Measurements from ENCODE around the gene PELI2.

PELI2 gene

DNA sequence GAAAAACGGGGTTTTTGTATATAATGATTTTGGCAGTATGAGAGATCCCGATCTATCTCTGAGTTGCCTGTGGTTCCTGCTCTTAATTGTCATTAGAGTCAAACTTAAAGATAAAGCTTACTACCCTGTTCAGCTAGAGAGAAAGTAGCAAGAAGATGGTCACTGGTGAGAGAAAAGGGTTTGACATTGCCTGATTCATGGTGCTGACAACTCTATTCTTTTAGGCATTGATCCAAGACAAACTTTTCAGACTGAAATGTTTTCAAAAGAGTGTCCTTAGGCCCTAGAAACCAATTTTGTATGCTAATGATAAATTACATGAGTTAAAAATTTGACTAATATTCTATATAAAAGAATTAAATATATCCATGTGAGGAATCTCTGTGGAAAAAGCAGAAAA lies 35.1 kb downstream of the PELI2 start:
- H3K4me1 ChIP-seq (ENCODE audit: low read depth, poor library complexity, severe bottlenecking): no peaks in the 10 kb centered on the region
- H3K79me2 ChIP-seq (ENCODE audit: insufficient read depth, low read depth): no peaks in the 10 kb centered on the region
- H3K27ac ChIP-seq: no peak overlapping the region
- no peaks in the 10 kb centered on the region for H3K36me3 ChIP-seq (ENCODE audit: insufficient read depth)
- H3K4me2 ChIP-seq: no peak overlapping the region
- TF ChIP-seq, protein P1, sequence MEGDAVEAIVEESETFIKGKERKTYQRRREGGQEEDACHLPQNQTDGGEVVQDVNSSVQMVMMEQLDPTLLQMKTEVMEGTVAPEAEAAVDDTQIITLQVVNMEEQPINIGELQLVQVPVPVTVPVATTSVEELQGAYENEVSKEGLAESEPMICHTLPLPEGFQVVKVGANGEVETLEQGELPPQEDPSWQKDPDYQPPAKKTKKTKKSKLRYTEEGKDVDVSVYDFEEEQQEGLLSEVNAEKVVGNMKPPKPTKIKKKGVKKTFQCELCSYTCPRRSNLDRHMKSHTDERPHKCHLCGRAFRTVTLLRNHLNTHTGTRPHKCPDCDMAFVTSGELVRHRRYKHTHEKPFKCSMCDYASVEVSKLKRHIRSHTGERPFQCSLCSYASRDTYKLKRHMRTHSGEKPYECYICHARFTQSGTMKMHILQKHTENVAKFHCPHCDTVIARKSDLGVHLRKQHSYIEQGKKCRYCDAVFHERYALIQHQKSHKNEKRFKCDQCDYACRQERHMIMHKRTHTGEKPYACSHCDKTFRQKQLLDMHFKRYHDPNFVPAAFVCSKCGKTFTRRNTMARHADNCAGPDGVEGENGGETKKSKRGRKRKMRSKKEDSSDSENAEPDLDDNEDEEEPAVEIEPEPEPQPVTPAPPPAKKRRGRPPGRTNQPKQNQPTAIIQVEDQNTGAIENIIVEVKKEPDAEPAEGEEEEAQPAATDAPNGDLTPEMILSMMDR (conservative IDR thresholded peaks at IDR 0.05; ENCODE audit: low read depth, low read length): no peak
- H2AFZ ChIP-seq (ENCODE audit: low read depth): no peak overlapping the region
- H3K4me3 ChIP-seq (IDR thresholded peaks at IDR 0.05; ENCODE audit: insufficient read depth, low read depth, low read length): no peak overlapping the region
- no peak overlapping the region for H3K9ac ChIP-seq
- H4K20me1 ChIP-seq (ENCODE audit: insufficient read depth): no peaks in the 10 kb centered on the region
- H3K27me3 ChIP-seq (ENCODE audit: insufficient read depth, low read depth): no peaks in the 10 kb centered on the region

DNA sequence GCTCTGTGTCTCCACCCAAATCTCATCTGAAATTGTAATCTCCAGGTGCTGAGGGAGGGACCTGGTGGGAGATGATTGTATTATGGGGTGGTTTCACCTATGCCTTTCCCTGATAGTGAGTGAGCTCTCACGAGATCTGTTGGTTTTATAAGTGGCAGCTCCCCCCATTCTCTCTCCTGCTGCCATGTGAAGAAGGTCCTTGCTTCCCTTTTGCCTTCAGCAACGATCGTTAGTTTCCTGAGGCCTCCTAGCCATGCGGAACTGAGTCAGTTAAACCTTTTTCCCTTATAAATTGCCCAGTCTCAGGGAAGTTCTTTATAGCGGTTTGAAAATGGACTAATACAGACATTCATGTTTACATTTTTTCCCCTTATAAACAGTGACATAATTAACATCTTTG lies 36.1 kb downstream of the PELI2 start:
- Histone ChIP-seq H3K36me3 (ENCODE audit: insufficient read depth) (no peaks in the 10 kb centered on the region), H3K27ac (no peak overlapping the region), H2AFZ (ENCODE audit: low read depth) (no peak overlapping the region), H4K20me1 (ENCODE audit: insufficient read depth) (no peaks in the 10 kb centered on the region), H3K4me2 (no peak overlapping the region), H3K27me3 (ENCODE audit: insufficient read depth, low read depth) (no peaks in the 10 kb centered on the region), H3K4me3 (IDR thresholded peaks at IDR 0.05; ENCODE audit: insufficient read depth, low read depth, low read length) (no peak overlapping the region), H3K4me1 (ENCODE audit: low read depth, poor library complexity, severe bottlenecking) (no peaks in the 10 kb centered on the region), H3K79me2 (ENCODE audit: insufficient read depth, low read depth) (no peaks in the 10 kb centered on the region), H3K9ac (no peak overlapping the region)
- TF ChIP-seq, protein P1 (conservative IDR thresholded peaks at IDR 0.05; ENCODE audit: low read depth, low read length): no peak

DNA sequence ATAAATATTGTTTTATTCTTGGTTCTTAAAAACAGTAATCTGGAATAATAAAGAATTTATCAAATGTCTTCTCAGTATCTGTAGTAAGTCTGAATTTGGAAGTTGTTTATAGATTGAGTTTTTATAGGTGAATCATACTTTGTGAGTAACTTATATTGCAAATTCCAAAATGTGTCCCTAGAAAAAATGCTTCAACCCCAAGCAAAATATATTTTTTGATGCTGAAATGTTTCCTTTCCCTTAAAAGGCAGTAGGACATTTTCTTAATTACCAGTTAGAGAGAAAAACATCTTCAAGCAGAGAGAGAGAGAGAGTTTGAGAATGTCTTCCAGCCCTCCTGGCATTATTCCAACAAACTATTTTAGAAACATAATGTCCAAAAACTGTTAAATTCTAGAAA lies 37.9 kb downstream of the PELI2 start:
- H2AFZ ChIP-seq (ENCODE audit: low read depth): no peak overlapping the region
- TF ChIP-seq, protein P1 (conservative IDR thresholded peaks at IDR 0.05; ENCODE audit: low read depth, low read length): no peak
- no peaks in the 10 kb centered on the region for H4K20me1 ChIP-seq (ENCODE audit: insufficient read depth)
- no peak overlapping the region for H3K9ac ChIP-seq
- no peaks in the 10 kb centered on the region for H3K36me3 ChIP-seq (ENCODE audit: insufficient read depth)
- no peak overlapping the region for H3K4me2 ChIP-seq
- no peak overlapping the region for H3K4me3 ChIP-seq (IDR thresholded peaks at IDR 0.05; ENCODE audit: insufficient read depth, low read depth, low read length)
- H3K27me3 ChIP-seq (ENCODE audit: insufficient read depth, low read depth): no peaks in the 10 kb centered on the region
- no peaks in the 10 kb centered on the region for H3K4me1 ChIP-seq (ENCODE audit: low read depth, poor library complexity, severe bottlenecking)
- H3K27ac ChIP-seq: no peak overlapping the region
- no peaks in the 10 kb centered on the region for H3K79me2 ChIP-seq (ENCODE audit: insufficient read depth, low read depth)

DNA sequence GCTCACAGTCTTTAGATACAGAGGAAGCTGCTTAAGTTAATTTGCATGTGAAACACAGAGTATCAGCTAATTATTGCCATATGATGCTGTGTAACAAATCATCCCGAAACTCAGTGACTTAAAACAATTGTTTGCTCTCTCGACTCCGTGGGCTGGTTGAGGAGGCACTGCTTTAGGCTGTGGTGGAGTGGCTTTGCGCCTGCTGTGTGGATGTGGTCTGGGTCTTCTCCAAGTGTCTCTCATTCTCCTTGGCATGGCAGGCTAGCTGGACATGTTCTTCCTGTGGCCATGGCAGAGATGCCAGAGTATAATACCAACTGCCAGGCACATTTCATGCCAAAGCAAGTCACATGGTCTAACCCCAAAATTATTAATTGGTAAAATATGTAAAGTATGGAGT lies 40.9 kb downstream of the PELI2 start:
- Histone ChIP-seq H2AFZ (ENCODE audit: low read depth) (no peak overlapping the region), H3K36me3 (ENCODE audit: insufficient read depth) (no peaks in the 10 kb centered on the region), H3K4me1 (ENCODE audit: low read depth, poor library complexity, severe bottlenecking) (no peaks in the 10 kb centered on the region), H3K27me3 (ENCODE audit: insufficient read depth, low read depth) (no peaks in the 10 kb centered on the region), H3K9ac (no peak overlapping the region), H3K4me3 (IDR thresholded peaks at IDR 0.05; ENCODE audit: insufficient read depth, low read depth, low read length) (no peak overlapping the region), H3K27ac (no peak overlapping the region), H3K4me2 (no peak overlapping the region), H3K79me2 (ENCODE audit: insufficient read depth, low read depth) (no peaks in the 10 kb centered on the region), H4K20me1 (ENCODE audit: insufficient read depth) (no peaks in the 10 kb centered on the region)
- TF ChIP-seq, protein P1 (conservative IDR thresholded peaks at IDR 0.05; ENCODE audit: low read depth, low read length): no peak

DNA sequence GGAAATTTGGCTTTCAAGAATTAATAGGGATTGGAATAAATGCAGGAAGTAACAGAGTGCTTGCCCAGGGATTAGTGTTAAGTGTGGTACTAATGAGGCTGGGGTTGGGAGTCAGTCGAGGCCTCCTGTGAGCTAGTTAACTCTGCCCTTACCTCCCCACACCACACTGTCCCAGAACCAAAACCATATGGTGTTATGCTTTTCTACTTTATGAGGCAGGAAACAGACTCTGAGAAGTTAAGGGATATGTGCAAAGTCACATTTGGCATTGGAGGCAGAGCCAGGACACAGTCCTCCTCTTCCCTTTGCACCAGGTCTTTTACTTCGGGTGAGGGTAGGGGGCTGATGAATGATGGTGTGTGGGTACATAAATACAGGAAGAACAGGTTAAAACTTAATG lies 41.9 kb downstream of the PELI2 start:
- Histone ChIP-seq H3K27ac (no peak overlapping the region), H4K20me1 (ENCODE audit: insufficient read depth) (no peaks in the 10 kb centered on the region), H3K79me2 (ENCODE audit: insufficient read depth, low read depth) (no peaks in the 10 kb centered on the region), H3K9ac (no peak overlapping the region), H3K27me3 (ENCODE audit: insufficient read depth, low read depth) (no peaks in the 10 kb centered on the region), H3K36me3 (ENCODE audit: insufficient read depth) (no peaks in the 10 kb centered on the region), H3K4me2 (no peak overlapping the region), H2AFZ (ENCODE audit: low read depth) (no peak overlapping the region), H3K4me1 (ENCODE audit: low read depth, poor library complexity, severe bottlenecking) (no peaks in the 10 kb centered on the region), H3K4me3 (IDR thresholded peaks at IDR 0.05; ENCODE audit: insufficient read depth, low read depth, low read length) (no peak overlapping the region)
- TF ChIP-seq, protein P1 (conservative IDR thresholded peaks at IDR 0.05; ENCODE audit: low read depth, low read length): no peak
